Measurements from ENCODE around the gene ZNF423. TPM values are rescaled to one million over a fixed set of nuclear protein-coding genes. Genes with fewer than 3 reads are reported as not detected.

The ZNF423 gene
- total RNA-seq, 1 donor from 2014 or later: 49.8 TPM

DNA sequence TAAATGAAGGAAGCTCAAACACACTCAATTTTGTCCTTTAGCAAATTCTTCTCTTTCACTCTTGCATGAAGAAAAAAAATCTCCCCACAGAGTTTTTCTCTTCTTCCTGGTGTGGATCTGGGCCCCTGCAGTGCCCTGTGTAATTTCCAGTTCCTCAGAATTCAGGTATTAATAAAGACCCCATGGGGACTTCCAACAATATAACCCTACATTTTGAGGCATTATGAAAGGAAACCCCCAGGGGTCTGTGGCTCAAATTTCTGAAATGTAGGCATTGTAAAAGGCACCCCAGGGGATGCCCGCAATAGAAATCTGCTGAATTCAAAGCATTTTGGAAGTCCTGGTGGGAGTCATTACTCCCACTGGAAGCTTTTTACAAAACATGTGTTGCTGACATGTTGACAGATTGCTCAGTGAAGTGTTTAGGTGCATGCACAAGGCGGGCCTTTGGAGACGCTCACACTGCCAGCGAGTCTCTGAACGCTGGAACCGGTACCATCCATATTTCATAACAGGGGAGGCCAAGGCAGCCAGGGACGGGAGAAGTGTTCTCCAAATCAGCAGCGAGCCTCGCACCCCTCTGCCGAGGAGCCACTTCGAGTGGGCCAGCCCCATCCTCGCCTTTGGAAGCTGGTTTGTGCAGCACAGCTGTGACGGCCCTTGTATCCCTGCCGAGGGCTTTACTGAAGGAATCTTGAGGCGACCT lies 154.0 kb downstream of the ZNF423 start:
- Mint-ChIP-seq H3K4me1 (ENCODE audit: low read depth) (peaks cover 53% of the 10 kb centered on the region), H3K27ac (peak overlapping the region; percentile 37), H3K9me3 (ENCODE audit: low read depth) (no peaks in the 10 kb centered on the region), H3K4me3 (ENCODE audit: low read depth) (no peak overlapping the region), H3K27me3 (no peaks in the 10 kb centered on the region), H3K36me3 (ENCODE audit: insufficient read depth) (no peaks in the 10 kb centered on the region)
- TF ChIP-seq, protein P1, sequence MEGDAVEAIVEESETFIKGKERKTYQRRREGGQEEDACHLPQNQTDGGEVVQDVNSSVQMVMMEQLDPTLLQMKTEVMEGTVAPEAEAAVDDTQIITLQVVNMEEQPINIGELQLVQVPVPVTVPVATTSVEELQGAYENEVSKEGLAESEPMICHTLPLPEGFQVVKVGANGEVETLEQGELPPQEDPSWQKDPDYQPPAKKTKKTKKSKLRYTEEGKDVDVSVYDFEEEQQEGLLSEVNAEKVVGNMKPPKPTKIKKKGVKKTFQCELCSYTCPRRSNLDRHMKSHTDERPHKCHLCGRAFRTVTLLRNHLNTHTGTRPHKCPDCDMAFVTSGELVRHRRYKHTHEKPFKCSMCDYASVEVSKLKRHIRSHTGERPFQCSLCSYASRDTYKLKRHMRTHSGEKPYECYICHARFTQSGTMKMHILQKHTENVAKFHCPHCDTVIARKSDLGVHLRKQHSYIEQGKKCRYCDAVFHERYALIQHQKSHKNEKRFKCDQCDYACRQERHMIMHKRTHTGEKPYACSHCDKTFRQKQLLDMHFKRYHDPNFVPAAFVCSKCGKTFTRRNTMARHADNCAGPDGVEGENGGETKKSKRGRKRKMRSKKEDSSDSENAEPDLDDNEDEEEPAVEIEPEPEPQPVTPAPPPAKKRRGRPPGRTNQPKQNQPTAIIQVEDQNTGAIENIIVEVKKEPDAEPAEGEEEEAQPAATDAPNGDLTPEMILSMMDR (IDR thresholded peaks at IDR 0.05; ENCODE audit: unreplicated experiment): no peak
- no peak for DNase-seq (ENCODE audit: low spot score, unreplicated experiment)

DNA sequence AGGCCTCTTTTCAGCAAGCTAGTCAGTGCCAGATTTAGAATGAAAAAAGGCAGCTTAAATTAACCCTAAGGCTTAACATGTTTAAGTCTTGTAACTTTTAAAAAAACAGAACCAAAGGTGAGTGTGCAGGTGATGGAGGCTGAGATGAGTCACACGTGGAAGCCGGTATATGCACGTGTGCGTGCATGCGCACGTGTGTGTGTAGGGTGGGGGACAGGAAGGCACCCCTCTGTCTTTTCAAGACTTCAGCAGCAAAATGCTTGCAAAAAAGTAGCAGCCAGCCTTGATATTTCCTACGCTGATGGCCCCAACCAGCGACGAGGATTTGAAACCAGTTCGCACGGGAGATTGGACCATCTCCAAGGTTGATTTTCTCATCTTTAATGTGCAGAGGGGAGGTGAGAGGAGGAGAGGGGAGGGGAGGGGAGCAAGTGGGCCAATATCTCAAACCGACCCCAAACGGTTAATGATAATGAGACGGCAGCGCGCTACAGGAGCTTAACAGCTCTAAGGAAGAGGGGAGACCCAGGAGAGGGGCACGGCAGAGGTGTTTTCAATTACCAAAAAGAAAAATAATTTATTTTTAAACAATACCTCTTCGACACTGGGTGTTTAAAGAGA lies 154.7 kb downstream of the ZNF423 start:
- H3K9me3 Mint-ChIP-seq (ENCODE audit: low read depth): no peaks in the 10 kb centered on the region
- H3K27ac Mint-ChIP-seq: peak overlapping the region; percentile 88
- peaks cover under 1% of the 10 kb centered on the region for H3K36me3 Mint-ChIP-seq (ENCODE audit: insufficient read depth)
- H3K4me1 Mint-ChIP-seq (ENCODE audit: low read depth): peaks cover 55% of the 10 kb centered on the region
- no peaks in the 10 kb centered on the region for H3K27me3 Mint-ChIP-seq
- TF ChIP-seq, protein P1 (IDR thresholded peaks at IDR 0.05; ENCODE audit: unreplicated experiment): no peak
- DNase-seq (ENCODE audit: low spot score, unreplicated experiment): no peak
- H3K4me3 Mint-ChIP-seq (ENCODE audit: low read depth): no peak overlapping the region

DNA sequence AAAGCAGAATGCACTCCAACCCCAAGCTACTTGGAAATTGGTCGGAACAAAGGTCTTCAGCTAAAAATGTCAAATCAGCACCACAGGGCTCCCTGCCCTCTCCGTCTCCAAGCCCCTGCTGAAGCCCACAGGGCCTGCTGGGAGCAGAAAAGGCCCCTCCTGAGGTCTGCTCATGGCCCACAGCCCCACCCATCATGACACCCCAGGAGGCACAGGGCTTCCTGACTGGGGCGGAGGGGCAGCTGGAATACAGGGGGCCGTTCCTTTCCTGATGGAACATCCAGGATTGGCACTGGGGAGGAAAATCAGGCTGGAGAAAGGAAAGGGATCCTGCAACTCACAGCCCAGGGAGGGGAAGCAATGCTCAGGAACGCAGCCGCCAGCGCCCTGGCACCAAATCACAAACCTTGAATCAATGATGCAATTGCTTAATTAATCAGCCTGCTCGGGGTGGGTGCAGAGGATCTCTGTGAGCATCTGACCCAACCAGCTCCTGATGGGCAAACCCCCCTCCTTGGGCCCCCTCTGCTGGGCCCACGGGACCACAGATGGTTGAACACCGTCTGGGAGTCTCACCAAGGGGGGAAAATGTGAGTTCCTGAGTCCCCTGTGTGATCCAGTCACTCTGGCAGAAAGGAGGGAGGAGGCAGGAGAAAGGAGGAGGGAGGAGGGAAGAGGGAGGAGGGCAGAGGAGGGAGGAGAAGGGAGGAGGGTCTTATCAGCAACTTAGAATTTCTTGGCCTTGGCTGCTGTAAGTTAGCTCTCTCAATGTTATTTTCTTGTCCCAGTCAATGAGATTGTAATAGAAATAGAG lies 155.5 kb downstream of the ZNF423 start:
- Mint-ChIP-seq H3K4me3 (ENCODE audit: low read depth) (no peak overlapping the region), H3K36me3 (ENCODE audit: insufficient read depth) (peaks cover 2% of the 10 kb centered on the region), H3K9me3 (ENCODE audit: low read depth) (no peaks in the 10 kb centered on the region), H3K27ac (peak overlapping the region; percentile 88), H3K27me3 (no peaks in the 10 kb centered on the region), H3K4me1 (ENCODE audit: low read depth) (peaks cover 58% of the 10 kb centered on the region)
- no peak for DNase-seq (ENCODE audit: low spot score, unreplicated experiment)
- TF ChIP-seq, protein P1 (IDR thresholded peaks at IDR 0.05; ENCODE audit: unreplicated experiment): no peak

DNA sequence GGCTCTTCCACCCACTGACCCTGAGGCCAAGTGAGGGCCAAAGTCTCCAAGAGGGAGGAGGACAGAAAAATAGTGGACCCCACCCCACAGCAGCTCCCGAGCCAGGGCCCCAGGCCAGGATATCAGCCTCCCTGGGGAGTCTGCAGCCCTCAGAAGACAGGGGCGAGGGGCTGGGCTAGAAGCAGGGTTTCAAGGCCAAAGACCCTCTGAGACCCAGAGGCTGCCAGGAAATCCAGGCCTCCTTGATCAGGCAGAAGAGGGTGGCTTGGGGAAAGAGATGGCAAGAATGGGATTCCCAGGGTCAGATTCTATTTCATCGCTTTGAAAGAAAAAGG lies 156.1 kb downstream of the ZNF423 start:
- Mint-ChIP-seq H3K9me3 (ENCODE audit: low read depth) (no peaks in the 10 kb centered on the region), H3K36me3 (ENCODE audit: insufficient read depth) (peaks cover 2% of the 10 kb centered on the region), H3K4me1 (ENCODE audit: low read depth) (peaks cover 58% of the 10 kb centered on the region), H3K27ac (peak overlapping the region; percentile 80), H3K27me3 (no peaks in the 10 kb centered on the region), H3K4me3 (ENCODE audit: low read depth) (no peak overlapping the region)
- TF ChIP-seq, protein P1 (IDR thresholded peaks at IDR 0.05; ENCODE audit: unreplicated experiment): no peak
- no peak for DNase-seq (ENCODE audit: low spot score, unreplicated experiment)
